ENCODE data around the gene PCSK7.
"Not testable (repeated sequence)": the region's sequence is repeated elsewhere in the genome, so short reads cannot be mapped to it uniquely, and the experiment has no call there.

Gene PCSK7

DNA sequence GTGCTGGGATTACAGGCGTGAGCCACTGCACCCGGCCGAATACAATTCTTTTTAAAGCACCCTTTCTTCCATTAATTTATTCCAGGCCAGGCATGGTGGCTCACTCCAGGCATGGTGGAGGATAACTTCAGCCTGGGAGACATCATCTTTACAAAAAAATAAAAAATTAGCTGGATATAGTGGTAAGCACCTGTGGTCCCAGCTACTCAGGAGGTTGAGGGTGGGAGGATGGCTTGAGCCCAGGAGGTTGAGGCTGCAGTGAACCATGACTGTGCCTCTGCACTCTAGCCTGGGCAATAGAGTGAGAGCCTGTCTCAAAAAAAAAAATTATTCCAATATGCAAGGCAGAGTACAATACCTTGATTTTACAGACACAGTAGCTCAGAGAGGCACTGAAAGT, 21.3 kb downstream of the PCSK7 start:
- ChIA-PET CTCF (interaction anchor here (0.7 to 2.7 kb wide), 4 partner anchors 14 to 29 kb away, joined by 3 to 21 read pairs (median 8); partner anchors contain the start of gene PCSK7), POLR2A (no interaction called here)
- DNase-seq (ENCODE audit: extremely low spot score): no peak

DNA sequence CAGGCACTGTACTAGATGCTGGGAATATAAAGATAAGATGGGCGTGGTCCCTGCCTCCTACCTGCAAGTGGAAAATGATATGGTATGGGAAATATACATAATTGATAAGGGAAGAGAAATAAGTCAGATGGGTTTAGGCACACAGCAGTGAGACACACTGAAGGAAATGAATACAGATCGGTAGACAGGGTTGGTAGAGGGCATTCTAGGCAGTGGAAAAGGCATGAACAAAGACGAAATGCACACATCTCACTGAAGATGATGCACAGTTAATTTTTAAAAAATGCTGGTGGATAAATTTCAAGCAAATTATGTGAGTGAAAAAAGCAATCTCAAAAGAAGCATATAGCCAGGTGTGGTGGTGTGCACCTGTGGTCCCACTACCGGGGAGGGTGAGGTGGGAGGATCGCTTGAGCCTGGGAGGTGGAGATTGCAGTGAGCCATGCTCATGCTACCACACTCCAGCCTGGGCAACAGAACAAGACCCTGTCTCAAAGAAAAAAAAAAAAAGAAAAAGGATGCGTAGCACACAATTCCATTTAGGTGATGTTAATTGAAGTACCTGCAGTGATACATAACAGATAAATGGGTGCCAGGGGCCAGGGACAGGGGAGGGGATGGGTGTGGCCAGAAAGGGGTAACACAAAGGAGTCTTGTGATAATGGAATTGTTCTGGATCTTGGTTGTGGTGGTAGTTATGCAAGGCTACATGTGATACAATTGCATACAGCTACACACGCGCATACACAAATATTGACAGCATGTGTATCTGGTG, 22.3 kb downstream of the PCSK7 start:
- DNase-seq (ENCODE audit: extremely low spot score); POLR2A ChIA-PET: not testable (repeated sequence)
- CTCF ChIA-PET: interaction anchor here (0.6 to 2.7 kb wide), 3 partner anchors 16 to 83 kb away, joined by 3 to 21 read pairs (median 3); no protein-coding TSS in a partner anchor

More for the DNA sequence above, 21.3 kb downstream of the PCSK7 start:
- TF ChIP-seq, protein P1, sequence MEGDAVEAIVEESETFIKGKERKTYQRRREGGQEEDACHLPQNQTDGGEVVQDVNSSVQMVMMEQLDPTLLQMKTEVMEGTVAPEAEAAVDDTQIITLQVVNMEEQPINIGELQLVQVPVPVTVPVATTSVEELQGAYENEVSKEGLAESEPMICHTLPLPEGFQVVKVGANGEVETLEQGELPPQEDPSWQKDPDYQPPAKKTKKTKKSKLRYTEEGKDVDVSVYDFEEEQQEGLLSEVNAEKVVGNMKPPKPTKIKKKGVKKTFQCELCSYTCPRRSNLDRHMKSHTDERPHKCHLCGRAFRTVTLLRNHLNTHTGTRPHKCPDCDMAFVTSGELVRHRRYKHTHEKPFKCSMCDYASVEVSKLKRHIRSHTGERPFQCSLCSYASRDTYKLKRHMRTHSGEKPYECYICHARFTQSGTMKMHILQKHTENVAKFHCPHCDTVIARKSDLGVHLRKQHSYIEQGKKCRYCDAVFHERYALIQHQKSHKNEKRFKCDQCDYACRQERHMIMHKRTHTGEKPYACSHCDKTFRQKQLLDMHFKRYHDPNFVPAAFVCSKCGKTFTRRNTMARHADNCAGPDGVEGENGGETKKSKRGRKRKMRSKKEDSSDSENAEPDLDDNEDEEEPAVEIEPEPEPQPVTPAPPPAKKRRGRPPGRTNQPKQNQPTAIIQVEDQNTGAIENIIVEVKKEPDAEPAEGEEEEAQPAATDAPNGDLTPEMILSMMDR (IDR thresholded peaks at IDR 0.05; ENCODE audit: control extremely low read depth, extremely low read depth, low read depth, missing control alignments): no peak

DNA sequence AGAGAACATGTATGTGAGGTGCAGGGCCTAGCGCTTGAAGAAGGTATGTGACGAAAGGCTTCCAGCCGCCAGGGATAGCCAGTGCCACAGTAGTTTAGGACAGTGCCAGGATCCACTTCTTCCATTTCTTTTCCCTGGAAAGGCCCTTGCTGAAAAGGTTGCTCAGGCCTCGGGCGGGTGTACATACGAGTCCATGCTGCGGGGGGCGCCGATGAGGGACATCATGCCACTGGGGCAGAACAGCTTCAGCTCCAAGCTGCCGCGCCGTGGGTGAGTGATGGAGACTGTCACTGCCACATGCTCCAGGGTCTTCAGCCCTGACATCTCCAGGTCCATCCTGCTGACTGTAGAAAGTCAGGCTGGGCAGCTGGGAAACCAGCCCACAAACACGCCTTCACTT, 23.2 kb downstream of the PCSK7 start:
- CTCF ChIA-PET; DNase-seq (ENCODE audit: extremely low spot score); POLR2A ChIA-PET: not testable (repeated sequence)

DNA sequence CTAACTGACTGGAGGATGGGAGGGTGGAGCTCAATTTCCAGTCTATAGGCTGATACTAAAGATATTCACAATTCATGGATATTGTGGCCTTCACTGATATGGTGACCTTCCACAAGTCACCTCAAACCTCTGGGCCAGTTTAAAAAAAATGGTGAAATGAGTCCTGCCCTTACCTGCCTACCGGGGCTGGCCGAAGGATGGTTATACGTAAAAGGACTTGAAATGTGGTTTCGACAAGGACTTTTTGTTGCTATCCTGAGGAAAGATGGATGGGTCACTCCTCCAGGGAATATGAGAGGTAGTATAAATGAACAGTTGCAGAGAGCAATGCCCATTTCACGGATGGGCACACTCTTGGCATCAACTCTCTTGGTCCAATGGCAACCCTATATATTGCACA, 24.4 kb downstream of the PCSK7 start:
- POLR2A ChIA-PET, CTCF ChIA-PET: not testable (repeated sequence)

DNA sequence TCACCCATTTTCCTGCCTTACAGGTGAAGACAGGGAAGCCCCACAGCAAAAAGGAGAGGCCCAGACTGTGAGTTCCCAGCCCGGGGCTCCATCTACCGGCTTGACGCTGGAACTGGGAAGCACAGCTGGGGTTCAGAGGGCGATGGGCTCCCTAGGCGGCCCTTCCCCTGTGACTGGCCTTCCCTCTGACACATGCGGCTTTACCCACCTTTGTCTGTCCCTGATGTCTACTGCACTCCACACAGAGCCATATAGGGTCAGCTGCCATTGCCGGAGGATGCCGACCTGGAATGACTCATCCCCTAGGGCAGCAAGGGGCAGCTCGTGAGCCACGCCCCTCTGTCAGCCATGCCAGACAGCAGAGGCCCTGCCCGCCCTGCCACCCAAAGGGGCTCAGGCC, 25.0 kb downstream of the PCSK7 start:
- CTCF ChIA-PET; DNase-seq (ENCODE audit: extremely low spot score); POLR2A ChIA-PET: not testable (repeated sequence)

More for the DNA sequence above, 24.4 kb downstream of the PCSK7 start:
- DNase-seq (ENCODE audit: extremely low spot score): not testable (repeated sequence)

DNA sequence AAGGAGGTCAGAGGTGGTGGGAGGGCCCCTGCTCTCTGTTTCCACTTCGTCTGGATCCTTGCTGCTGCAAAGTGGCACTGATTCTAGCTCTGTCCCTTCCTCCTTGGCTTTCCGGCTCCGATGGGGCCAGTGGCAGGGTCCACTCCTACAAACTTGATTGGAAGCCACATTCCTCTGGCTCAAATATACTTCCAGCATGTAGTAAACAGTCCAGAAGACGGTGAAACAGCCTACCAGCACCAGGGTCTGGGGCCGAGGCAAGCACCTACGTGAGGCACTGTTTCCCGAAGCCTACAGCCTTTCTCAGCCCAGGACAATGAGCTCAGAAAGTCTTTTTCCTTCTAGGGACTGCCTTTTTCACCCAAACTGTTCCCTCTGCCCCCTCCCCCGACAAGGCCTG, 25.8 kb downstream of the PCSK7 start:
- DNase-seq (ENCODE audit: extremely low spot score); CTCF ChIA-PET; POLR2A ChIA-PET: not testable (repeated sequence)

DNA sequence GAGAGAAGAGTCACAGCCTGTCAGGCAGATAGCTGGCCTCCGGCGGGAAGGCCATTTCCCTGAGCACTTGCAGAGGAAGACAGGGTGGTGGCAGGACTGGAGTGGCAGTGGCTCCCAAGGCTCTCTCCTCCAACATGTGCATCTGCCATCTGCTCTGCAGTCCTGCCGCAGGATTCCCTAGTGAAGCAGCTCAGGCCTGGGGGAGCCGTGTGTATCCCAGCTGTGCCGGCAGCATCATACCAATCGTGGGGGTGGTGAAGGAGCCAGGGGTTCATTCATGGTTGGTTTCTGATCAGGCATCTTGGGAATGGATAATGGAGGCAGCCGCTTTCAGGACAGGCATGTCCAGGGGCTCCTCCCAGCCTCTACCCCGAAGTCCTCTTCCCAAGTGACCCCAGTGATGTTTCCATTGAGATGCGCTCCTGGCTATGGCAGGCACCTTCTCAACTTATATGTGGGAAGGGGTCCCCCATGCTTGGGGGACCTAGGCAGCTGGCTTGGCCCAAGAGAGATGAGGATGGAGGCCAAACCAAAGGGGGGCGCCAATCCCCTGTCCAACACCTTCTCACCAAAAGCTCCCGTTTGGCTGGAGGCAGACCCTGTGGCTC, 26.6 kb downstream of the PCSK7 start:
- ChIA-PET POLR2A (no interaction called here), CTCF (interaction anchor here (1.4 kb wide), 1 partner anchor 9 kb away, joined by 4 read pairs; no protein-coding TSS in a partner anchor)
- TF ChIP-seq, protein P1 (IDR thresholded peaks at IDR 0.05; ENCODE audit: control extremely low read depth, extremely low read depth, low read depth, missing control alignments): no peak
- DNase-seq (ENCODE audit: extremely low spot score): no peak

DNA sequence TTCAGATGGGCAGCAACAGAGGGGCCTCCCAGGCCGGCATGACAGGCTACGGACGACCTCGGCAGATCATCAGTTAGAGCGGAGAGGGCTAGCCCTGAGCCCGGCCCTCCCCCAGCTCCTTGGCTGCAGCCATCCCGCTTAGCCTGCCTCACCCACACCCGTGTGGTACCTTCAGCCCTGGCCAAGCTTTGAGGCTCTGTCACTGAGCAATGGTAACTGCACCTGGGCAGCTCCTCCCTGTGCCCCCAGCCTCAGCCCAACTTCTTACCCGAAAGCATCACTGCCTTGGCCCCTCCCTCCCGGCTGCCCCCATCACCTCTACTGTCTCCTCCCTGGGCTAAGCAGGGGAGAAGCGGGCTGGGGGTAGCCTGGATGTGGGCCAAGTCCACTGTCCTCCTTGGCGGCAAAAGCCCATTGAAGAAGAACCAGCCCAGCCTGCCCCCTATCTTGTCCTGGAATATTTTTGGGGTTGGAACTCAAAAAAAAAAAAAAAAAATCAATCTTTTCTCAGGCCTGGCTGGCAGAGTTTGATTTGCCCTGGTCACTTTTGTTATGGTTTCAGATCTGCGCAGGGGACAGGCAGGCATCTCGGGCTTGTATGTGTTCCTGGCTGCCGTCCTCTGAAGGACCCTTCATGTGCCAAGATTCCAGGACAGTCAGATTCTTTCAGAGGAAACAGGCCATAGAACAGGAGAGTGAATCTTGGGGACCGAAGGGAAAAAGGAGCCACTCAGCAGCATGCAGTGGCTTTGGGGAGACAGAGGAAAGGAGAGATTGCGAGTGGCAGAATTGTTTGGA, 27.4 kb downstream of the PCSK7 start:
- ChIA-PET POLR2A (no interaction called here), CTCF (interaction anchor here (1.1 to 1.4 kb wide), 2 partner anchors 9 to 24 kb away, joined by 3 to 4 read pairs; no protein-coding TSS in a partner anchor)
- no peak for DNase-seq (ENCODE audit: extremely low spot score)
- TF ChIP-seq, protein P1 (IDR thresholded peaks at IDR 0.05; ENCODE audit: control extremely low read depth, extremely low read depth, low read depth, missing control alignments): no peak

DNA sequence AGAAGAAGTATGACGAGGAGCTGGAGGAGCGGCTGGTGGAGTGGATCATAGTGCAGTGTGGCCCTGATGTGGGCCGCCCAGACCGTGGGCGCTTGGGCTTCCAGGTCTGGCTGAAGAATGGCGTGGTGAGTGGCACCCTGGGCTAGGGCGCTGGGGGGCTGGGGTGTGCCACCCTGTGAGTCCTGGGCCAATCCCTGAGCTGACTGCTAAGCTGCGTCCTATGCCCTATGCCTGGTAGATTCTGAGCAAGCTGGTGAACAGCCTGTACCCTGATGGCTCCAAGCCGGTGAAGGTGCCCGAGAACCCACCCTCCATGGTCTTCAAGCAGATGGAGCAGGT, 28.8 kb downstream of the PCSK7 start:
- ChIA-PET CTCF (interaction anchor here (0.6 to 1.9 kb wide), 5 partner anchors 13 to 25 kb away, joined by 3 to 6 read pairs (median 4); no protein-coding TSS in a partner anchor), POLR2A (interaction anchor here (0.5 kb wide), 1 partner anchor 17 kb away, joined by 4 read pairs; no protein-coding TSS in a partner anchor)
- no peak for DNase-seq (ENCODE audit: extremely low spot score)
- TF ChIP-seq, protein P1 (IDR thresholded peaks at IDR 0.05; ENCODE audit: control extremely low read depth, extremely low read depth, low read depth, missing control alignments): no peak
